ENCODE data around the gene LHX3.

Gene LHX3

GRCh38 chr9:136219276-136219675 lies 14.3 kb upstream of the LHX3 start:
- H2BK120ac ChIP-seq (ENCODE audit: low read depth, low read length) = no peak overlapping the region
- no peak overlapping the region for H2AFZ ChIP-seq (ENCODE audit: low read length)
- no peak overlapping the region for H3K4me2 ChIP-seq (ENCODE audit: insufficient read depth, low read length, poor library complexity, severe bottlenecking)
- H3K4ac ChIP-seq (ENCODE audit: low read length) = no peak overlapping the region
- no peak overlapping the region for H4K8ac ChIP-seq (ENCODE audit: low read depth, low read length)
- no peak overlapping the region for H3K9ac ChIP-seq (ENCODE audit: low read depth, low read length, poor library complexity)
- H3K23ac ChIP-seq (ENCODE audit: low read depth, low read length, poor library complexity) = no peak overlapping the region
- no peak for DNase-seq (ENCODE audit: low spot score)
- no peak overlapping the region for H3K18ac ChIP-seq (ENCODE audit: low read length)
- no peaks in the 10 kb centered on the region for H3K27me3 ChIP-seq (ENCODE audit: control insufficient read depth in 3 of 3, insufficient read depth in 3 of 3, low read depth in 1 of 3, low read length in 3 of 3)
- no CpG with 5 or more reads among the region's 13 CpGs for WGBS, 2 donors (ENCODE audit: extremely low coverage in 2 of 2, insufficient read length in 2 of 2, insufficient replicate concordance in 1 of 2)
- H2AK5ac ChIP-seq (ENCODE audit: low read depth, low read length) = no peak overlapping the region
- H3K79me1 ChIP-seq (ENCODE audit: low read depth, low read length) = peaks cover 18% of the 10 kb centered on the region
- H4K91ac ChIP-seq (ENCODE audit: low read depth, low read length, poor library complexity) = no peak overlapping the region
- H2BK12ac ChIP-seq (ENCODE audit: low read length) = no peak overlapping the region
- H2BK5ac ChIP-seq (ENCODE audit: low read length) = no peak overlapping the region
- H3K4me1 ChIP-seq (ENCODE audit: control insufficient read depth in 2 of 2, insufficient read depth in 1 of 2, low read depth in 1 of 2, low read length in 2 of 2) = no peaks in the 10 kb centered on the region
- H3K4me3 ChIP-seq (ENCODE audit: low read length in 2 of 2) = peak overlapping the region in 1 of 2 donors; percentile 34
- H3K36me3 ChIP-seq (replicated peaks in 1 of 2; ENCODE audit: control insufficient read depth in 2 of 2, insufficient read depth in 2 of 2, low read length in 2 of 2) = peaks cover 22 to 87% of the 10 kb centered on the region in 2 donors
- H3K14ac ChIP-seq (ENCODE audit: low read length) = no peak overlapping the region
- no peak overlapping the region for H3K27ac ChIP-seq (replicated peaks; ENCODE audit: low read length)
- H3K9me3 ChIP-seq (replicated peaks in 1 of 2; ENCODE audit: control insufficient read depth in 2 of 2, insufficient read depth in 1 of 2, low read depth in 1 of 2, low read length in 2 of 2) = peaks cover 0 to 1% of the 10 kb centered on the region in 2 donors
- H2BK15ac ChIP-seq (ENCODE audit: low read length) = no peak overlapping the region

- Histone ChIP-seq H2AK5ac (ENCODE audit: low read depth, low read length) (no peak overlapping the region), H3K23ac (ENCODE audit: low read depth, low read length, poor library complexity) (no peak overlapping the region), H2BK5ac (ENCODE audit: low read length) (peak overlapping the region; percentile 73), H3K27ac (replicated peaks; ENCODE audit: low read length) (no peak overlapping the region), H3K4me1 (ENCODE audit: control insufficient read depth in 2 of 2, insufficient read depth in 1 of 2, low read depth in 1 of 2, low read length in 2 of 2) (no peaks in the 10 kb centered on the region), H2BK120ac (ENCODE audit: low read depth, low read length) (no peak overlapping the region), H3K18ac (ENCODE audit: low read length) (no peak overlapping the region), H4K8ac (ENCODE audit: low read depth, low read length) (no peak overlapping the region), H2BK15ac (ENCODE audit: low read length) (no peak overlapping the region), H3K9me3 (replicated peaks in 1 of 2; ENCODE audit: control insufficient read depth in 2 of 2, insufficient read depth in 1 of 2, low read depth in 1 of 2, low read length in 2 of 2) (peaks cover 0 to 3% of the 10 kb centered on the region in 2 donors), H3K79me1 (ENCODE audit: low read depth, low read length) (peaks cover 14% of the 10 kb centered on the region), H2AFZ (ENCODE audit: low read length) (no peak overlapping the region), H3K36me3 (replicated peaks in 1 of 2; ENCODE audit: control insufficient read depth in 2 of 2, insufficient read depth in 2 of 2, low read length in 2 of 2) (peaks cover 23 to 87% of the 10 kb centered on the region in 2 donors), H3K4ac (ENCODE audit: low read length) (no peak overlapping the region), H3K9ac (ENCODE audit: low read depth, low read length, poor library complexity) (no peak overlapping the region), H2BK12ac (ENCODE audit: low read length) (no peak overlapping the region), H3K14ac (ENCODE audit: low read length) (no peak overlapping the region), H3K27me3 (ENCODE audit: control insufficient read depth in 3 of 3, insufficient read depth in 3 of 3, low read depth in 1 of 3, low read length in 3 of 3) (no peaks in the 10 kb centered on the region), H3K4me2 (ENCODE audit: insufficient read depth, low read length, poor library complexity, severe bottlenecking) (no peak overlapping the region), H4K91ac (ENCODE audit: low read depth, low read length, poor library complexity) (no peak overlapping the region), H3K4me3 (ENCODE audit: low read length in 2 of 2) (no peak overlapping the region)
- no CpG with 5 or more reads among the region's 15 CpGs for WGBS, 2 donors (ENCODE audit: extremely low coverage in 2 of 2, insufficient read length in 2 of 2, insufficient replicate concordance in 1 of 2)
- no peak for DNase-seq (ENCODE audit: low spot score)
These were observed 13.7 kb upstream of the LHX3 start for GRCh38 chr9:136218673-136219072.

GRCh38 chr9:136218271-136218670 lies 13.3 kb upstream of the LHX3 start:
- no peak overlapping the region for H3K18ac ChIP-seq (ENCODE audit: low read length)
- H2AK5ac ChIP-seq (ENCODE audit: low read depth, low read length) = peak overlapping the region; percentile 26
- no peak overlapping the region for H4K91ac ChIP-seq (ENCODE audit: low read depth, low read length, poor library complexity)
- H3K4me3 ChIP-seq (ENCODE audit: low read length in 2 of 2) = no peak overlapping the region
- peaks cover 20 to 87% of the 10 kb centered on the region in 2 donors for H3K36me3 ChIP-seq (replicated peaks in 1 of 2; ENCODE audit: control insufficient read depth in 2 of 2, insufficient read depth in 2 of 2, low read length in 2 of 2)
- no peak overlapping the region for H2BK15ac ChIP-seq (ENCODE audit: low read length)
- no CpG with 5 or more reads among the region's 16 CpGs for WGBS, 2 donors (ENCODE audit: extremely low coverage in 2 of 2, insufficient read length in 2 of 2, insufficient replicate concordance in 1 of 2)
- H2BK5ac ChIP-seq (ENCODE audit: low read length) = peak overlapping the region; percentile 73
- H2BK120ac ChIP-seq (ENCODE audit: low read depth, low read length) = no peak overlapping the region
- H3K14ac ChIP-seq (ENCODE audit: low read length) = peak overlapping the region; percentile 71
- no peak overlapping the region for H2AFZ ChIP-seq (ENCODE audit: low read length)
- DNase-seq (ENCODE audit: low spot score) = no peak
- no peaks in the 10 kb centered on the region for H3K4me1 ChIP-seq (ENCODE audit: control insufficient read depth in 2 of 2, insufficient read depth in 1 of 2, low read depth in 1 of 2, low read length in 2 of 2)
- no peaks in the 10 kb centered on the region for H3K27me3 ChIP-seq (ENCODE audit: control insufficient read depth in 3 of 3, insufficient read depth in 3 of 3, low read depth in 1 of 3, low read length in 3 of 3)
- peaks cover 0 to 3% of the 10 kb centered on the region in 2 donors for H3K9me3 ChIP-seq (replicated peaks in 1 of 2; ENCODE audit: control insufficient read depth in 2 of 2, insufficient read depth in 1 of 2, low read depth in 1 of 2, low read length in 2 of 2)
- no peak overlapping the region for H4K8ac ChIP-seq (ENCODE audit: low read depth, low read length)
- no peak overlapping the region for H3K4me2 ChIP-seq (ENCODE audit: insufficient read depth, low read length, poor library complexity, severe bottlenecking)
- no peak overlapping the region for H3K23ac ChIP-seq (ENCODE audit: low read depth, low read length, poor library complexity)
- H2BK12ac ChIP-seq (ENCODE audit: low read length) = no peak overlapping the region
- H3K79me1 ChIP-seq (ENCODE audit: low read depth, low read length) = peaks cover 14% of the 10 kb centered on the region
- H3K27ac ChIP-seq (replicated peaks; ENCODE audit: low read length) = no peak overlapping the region
- no peak overlapping the region for H3K4ac ChIP-seq (ENCODE audit: low read length)
- no peak overlapping the region for H3K9ac ChIP-seq (ENCODE audit: low read depth, low read length, poor library complexity)

GRCh38 chr9:136216541-136217244 lies 11.8 kb upstream of the LHX3 start:
- H3K18ac ChIP-seq (ENCODE audit: low read length) = no peak overlapping the region
- no peak overlapping the region for H2BK120ac ChIP-seq (ENCODE audit: low read depth, low read length)
- no CpG with 5 or more reads among the region's 37 CpGs for WGBS, 2 donors (ENCODE audit: extremely low coverage in 2 of 2, insufficient read length in 2 of 2, insufficient replicate concordance in 1 of 2)

More at GRCh38 chr9:136216541-136217244, 11.8 kb upstream of the LHX3 start:
- no peak for DNase-seq (ENCODE audit: low spot score)
- H3K27me3 ChIP-seq (ENCODE audit: control insufficient read depth in 3 of 3, insufficient read depth in 3 of 3, low read depth in 1 of 3, low read length in 3 of 3) = no peaks in the 10 kb centered on the region
- H4K8ac ChIP-seq (ENCODE audit: low read depth, low read length) = no peak overlapping the region
- H3K14ac ChIP-seq (ENCODE audit: low read length) = peak overlapping the region; percentile 65
- H3K4ac ChIP-seq (ENCODE audit: low read length) = no peak overlapping the region
- no peak overlapping the region for H2AFZ ChIP-seq (ENCODE audit: low read length)
- peak overlapping the region; percentile 30 for H2BK5ac ChIP-seq (ENCODE audit: low read length)
- H2AK5ac ChIP-seq (ENCODE audit: low read depth, low read length) = no peak overlapping the region
- H3K4me3 ChIP-seq (ENCODE audit: low read length in 2 of 2) = no peak overlapping the region
- no peak overlapping the region for H3K27ac ChIP-seq (replicated peaks; ENCODE audit: low read length)
- H4K91ac ChIP-seq (ENCODE audit: low read depth, low read length, poor library complexity) = no peak overlapping the region
- H3K4me1 ChIP-seq (ENCODE audit: control insufficient read depth in 2 of 2, insufficient read depth in 1 of 2, low read depth in 1 of 2, low read length in 2 of 2) = no peaks in the 10 kb centered on the region
- peaks cover 0 to 3% of the 10 kb centered on the region in 2 donors for H3K9me3 ChIP-seq (replicated peaks in 1 of 2; ENCODE audit: control insufficient read depth in 2 of 2, insufficient read depth in 1 of 2, low read depth in 1 of 2, low read length in 2 of 2)
- H3K9ac ChIP-seq (ENCODE audit: low read depth, low read length, poor library complexity) = peak overlapping the region; percentile 12
- H3K4me2 ChIP-seq (ENCODE audit: insufficient read depth, low read length, poor library complexity, severe bottlenecking) = no peak overlapping the region
- peak overlapping the region; percentile 87 for H3K23ac ChIP-seq (ENCODE audit: low read depth, low read length, poor library complexity)
- no peak overlapping the region for H2BK15ac ChIP-seq (ENCODE audit: low read length)
- peaks cover 24 to 86% of the 10 kb centered on the region in 2 donors for H3K36me3 ChIP-seq (replicated peaks in 1 of 2; ENCODE audit: control insufficient read depth in 2 of 2, insufficient read depth in 2 of 2, low read length in 2 of 2)
- H2BK12ac ChIP-seq (ENCODE audit: low read length) = no peak overlapping the region
- H3K79me1 ChIP-seq (ENCODE audit: low read depth, low read length) = peaks cover 12% of the 10 kb centered on the region
